KG1 (cell line): Measurements from ENCODE around the gene MMP24.

Experiments used
- DNase-seq: peaks from one replicate; lab custom pipeline; 2025; lab: John Stamatoyannopoulos, UW

The MMP24 gene

GRCh38 chr20:35279533-35280174 is 53.2 kb downstream of the MMP24 start:
- DNase-seq = no peak

- DNase-seq = no peak
Observed at GRCh38 chr20:35280523-35280922, 54.0 kb downstream of the MMP24 start.

GRCh38 chr20:35281506-35282101 is 55.1 kb downstream of the MMP24 start:
- DNase-seq = no peak

- no peak for DNase-seq
Observed at GRCh38 chr20:35283441-35284266, 57.2 kb downstream of the MMP24 start.

- DNase-seq = peak; percentile 42
Observed at GRCh38 chr20:35284267-35284991, 57.9 kb downstream of the MMP24 start, which contains the start of gene EIF6. TSS of gene EIF6 (minus strand) at chr20:35284772. CDS start at chr20:35284487, 285 bp downstream.

- no peak for DNase-seq
Observed at GRCh38 chr20:35284992-35285805, 58.7 kb downstream of the MMP24 start.

GRCh38 chr20:35285806-35286076 is 59.3 kb downstream of the MMP24 start:
- DNase-seq = no peak

- no peak for DNase-seq
Observed at GRCh38 chr20:35286077-35286898, 59.8 kb downstream of the MMP24 start.

GRCh38 chr20:35286899-35287508 is 60.5 kb downstream of the MMP24 start:
- no peak for DNase-seq

GRCh38 chr20:35287509-35288324 is 61.2 kb downstream of the MMP24 start:
- no peak for DNase-seq

GRCh38 chr20:35288325-35289060 is 62.0 kb downstream of the MMP24 start:
- DNase-seq = no peak

- DNase-seq = no peak
Observed at GRCh38 chr20:35290186-35290886, 63.8 kb downstream of the MMP24 start.

GRCh38 chr20:35290887-35291417 is 64.5 kb downstream of the MMP24 start:
- no peak for DNase-seq

- DNase-seq = no peak
Observed at GRCh38 chr20:35291654-35292503, 65.4 kb downstream of the MMP24 start, which contains the start of gene FAM83C. TSS of gene FAM83C (minus strand) at chr20:35292425. CDS start at chr20:35292304, 121 bp downstream.

GRCh38 chr20:35292504-35293285 is 66.2 kb downstream of the MMP24 start:
- DNase-seq = no peak
